OCI-LY3 (cell line): ENCODE data around the gene FLYWCH1.

Experiments used
- EZH2phosphoT487 ChIP-seq: fragments of 200-600 bp; shearing (Covaris generic); IDR thresholded peaks from 2 replicates; pipeline ENCODE4 v1.6.1; 2018; ENCODE audit warnings: antibody characterized with exemption, mixed run types, low read depth
- TF ChIP-seq, protein P1 (sequence below): fragments of 200-600, 300-600 bp; sonication (generic); IDR thresholded peaks from 2 replicates; pipeline ENCODE4 v1.5.1; 2014; ENCODE audit warnings: antibody characterized with exemption, low read length, low read depth

DNA sequence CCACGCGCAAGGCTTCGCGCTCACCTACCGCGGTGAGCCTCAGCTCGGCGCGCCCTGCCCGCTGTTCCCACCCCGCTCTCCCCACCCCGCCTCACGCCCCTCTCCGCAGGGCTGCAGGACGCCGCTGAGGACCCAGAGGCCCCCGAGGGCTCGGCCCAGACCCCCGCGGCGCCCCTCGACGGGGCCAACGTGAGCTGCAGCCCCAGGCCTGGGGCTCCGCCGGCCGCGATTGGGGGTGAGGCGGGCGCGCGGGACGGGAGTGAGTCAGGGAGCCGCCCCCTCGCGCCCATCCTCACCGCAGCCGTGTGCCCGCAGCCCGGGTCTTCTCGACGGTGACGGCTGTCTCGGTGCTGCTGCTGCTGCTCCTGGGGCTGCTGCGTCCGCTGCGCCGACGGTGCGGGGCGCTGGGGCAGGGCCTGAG lies 55.5 kb downstream of the FLYWCH1 start:
- TF ChIP-seq, protein P1, sequence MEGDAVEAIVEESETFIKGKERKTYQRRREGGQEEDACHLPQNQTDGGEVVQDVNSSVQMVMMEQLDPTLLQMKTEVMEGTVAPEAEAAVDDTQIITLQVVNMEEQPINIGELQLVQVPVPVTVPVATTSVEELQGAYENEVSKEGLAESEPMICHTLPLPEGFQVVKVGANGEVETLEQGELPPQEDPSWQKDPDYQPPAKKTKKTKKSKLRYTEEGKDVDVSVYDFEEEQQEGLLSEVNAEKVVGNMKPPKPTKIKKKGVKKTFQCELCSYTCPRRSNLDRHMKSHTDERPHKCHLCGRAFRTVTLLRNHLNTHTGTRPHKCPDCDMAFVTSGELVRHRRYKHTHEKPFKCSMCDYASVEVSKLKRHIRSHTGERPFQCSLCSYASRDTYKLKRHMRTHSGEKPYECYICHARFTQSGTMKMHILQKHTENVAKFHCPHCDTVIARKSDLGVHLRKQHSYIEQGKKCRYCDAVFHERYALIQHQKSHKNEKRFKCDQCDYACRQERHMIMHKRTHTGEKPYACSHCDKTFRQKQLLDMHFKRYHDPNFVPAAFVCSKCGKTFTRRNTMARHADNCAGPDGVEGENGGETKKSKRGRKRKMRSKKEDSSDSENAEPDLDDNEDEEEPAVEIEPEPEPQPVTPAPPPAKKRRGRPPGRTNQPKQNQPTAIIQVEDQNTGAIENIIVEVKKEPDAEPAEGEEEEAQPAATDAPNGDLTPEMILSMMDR: no peak
- no peak for TF ChIP-seq EZH2phosphoT487
